Measurements from ENCODE around the gene GNAZ. TPM values are rescaled to one million over a fixed set of nuclear protein-coding genes. Genes with fewer than 3 reads are reported as not detected.
A peak's percentile ranks its signal among the peaks of the same experiment; 100 is the strongest.

Gene GNAZ
- total RNA-seq, 1 experiment from 2014 or later: 5.0 TPM

DNA sequence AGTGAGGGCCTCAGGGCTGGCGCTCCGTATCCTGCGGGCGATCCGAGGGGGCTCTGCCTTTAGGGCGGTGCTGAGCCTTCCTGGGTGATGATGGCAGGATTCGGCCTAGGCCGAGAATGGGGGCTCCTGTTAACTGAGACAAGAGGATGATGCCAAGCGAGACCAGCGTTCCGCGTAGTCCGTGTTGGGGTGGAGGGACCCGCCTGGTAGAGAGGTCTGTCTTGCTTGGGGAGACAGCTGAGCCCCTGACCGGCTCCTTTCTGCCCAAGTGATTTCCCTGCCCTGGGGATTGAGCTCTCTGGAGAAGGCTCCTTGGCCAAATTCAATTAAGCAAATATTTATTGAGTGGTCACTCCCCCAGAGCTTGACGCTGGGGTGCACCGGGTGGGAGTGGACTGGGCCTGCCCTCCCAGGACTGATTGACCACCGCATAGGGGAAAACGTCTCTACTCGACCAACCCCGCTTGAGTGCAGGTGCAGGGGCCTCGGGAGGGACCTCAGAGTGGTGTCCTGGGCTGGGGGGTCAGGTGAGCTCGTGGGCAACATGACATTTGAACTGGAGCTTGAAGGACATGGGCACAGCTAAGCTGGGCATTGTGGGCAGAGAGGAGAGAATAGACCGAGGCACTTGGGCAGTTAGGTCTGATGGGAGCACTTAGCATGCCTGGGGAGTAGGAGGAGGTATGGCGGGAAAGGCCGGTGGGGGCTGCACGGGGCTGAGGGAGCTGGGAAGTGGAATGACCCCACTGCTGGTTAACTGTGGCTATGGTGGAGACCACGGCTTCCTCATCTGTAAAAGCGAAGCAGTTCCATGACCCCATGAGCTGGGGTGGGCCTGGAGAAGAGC is 1.1 kb downstream of the GNAZ start:
- Histone ChIP-seq H4K5ac (ENCODE audit: insufficient read length, low read depth, low read length) (no peak overlapping the region), H3K23ac (ENCODE audit: insufficient read length, low read depth, low read length) (no peak overlapping the region), H3K27me3 (ENCODE audit: insufficient read depth, low read length) (peaks cover 8% of the 10 kb centered on the region; the same call in 1 of the 2 replicates), H3K18ac (ENCODE audit: insufficient read length, low read depth, low read length) (no peak overlapping the region), H3K56ac (ENCODE audit: insufficient read length, low read depth, low read length) (no peak overlapping the region), H4K91ac (ENCODE audit: insufficient read length, low read depth, low read length) (no peak overlapping the region), H3K4me2 (ENCODE audit: insufficient read depth, insufficient read length, low read length) (peak overlapping the region; percentile 50), H4K8ac (replicated peaks; ENCODE audit: insufficient read length, low read depth, low read length) (no peak overlapping the region), H3K79me1 (ENCODE audit: insufficient read depth, low read depth, low read length, poor library complexity, severe bottlenecking) (no peaks in the 10 kb centered on the region), H3K9ac (ENCODE audit: extremely low read depth, insufficient read length, low read length) (no peak overlapping the region), H4K20me1 (ENCODE audit: control insufficient read depth, insufficient read depth, insufficient read length) (no peaks in the 10 kb centered on the region), H2BK15ac (ENCODE audit: low read depth, low read length) (no peak overlapping the region), H3K79me2 (ENCODE audit: insufficient read depth, low read length) (no peaks in the 10 kb centered on the region), H3K27ac (ENCODE audit: insufficient read length, low read depth, low read length) (no peak overlapping the region), H2AK5ac (ENCODE audit: insufficient read length, low read length) (no peak overlapping the region), H3T11ph (ENCODE audit: low read length) (no peak overlapping the region), H2BK120ac (ENCODE audit: low read depth, low read length, poor library complexity, severe bottlenecking) (no peak overlapping the region), H2BK20ac (ENCODE audit: low read depth, low read length, poor library complexity, severe bottlenecking) (no peak overlapping the region), H3K4ac (ENCODE audit: low read depth, low read length) (no peak overlapping the region), H2BK5ac (ENCODE audit: insufficient read length, low read length) (no peak overlapping the region), H3K23me2 (ENCODE audit: insufficient read length, low read depth, low read length, poor library complexity, severe bottlenecking) (peaks cover 11% of the 10 kb centered on the region), H3K9me3 (ENCODE audit: control insufficient read depth, low read depth, low read length) (no peaks in the 10 kb centered on the region), H2BK12ac (ENCODE audit: insufficient read length, low read depth, low read length) (no peak overlapping the region), H2AFZ (ENCODE audit: low read length) (no peak overlapping the region), H3K14ac (ENCODE audit: insufficient read depth, low read length) (no peak overlapping the region), H3K4me1 (ENCODE audit: insufficient read depth, low read length) (no peaks in the 10 kb centered on the region)
- Mint-ChIP-seq H3K27me3 (ENCODE audit: low read depth) (peaks cover 75% of the 10 kb centered on the region), H3K4me3 (peak overlapping the region; percentile 66 to 86), H3K27ac (no peak overlapping the region), H3K36me3 (ENCODE audit: insufficient read depth in 1 of 3, low read depth in 3 of 3) (peaks cover 0 to 6% (median 0%) of the 10 kb centered on the region in 3 experiments; a peak in 2 of 7 replicates), H3K4me1 (peaks cover 12 to 26% of the 10 kb centered on the region in 2 experiments; a peak in 3 of 4 replicates), H3K9me3 (no peaks in the 10 kb centered on the region; a peak in 1 of 5 replicates)
- no peak for TF ChIP-seq CTCF (conservative IDR thresholded peaks at IDR 0.05)
- no peak for DNase-seq
- no CpG with 5 or more reads among the region's 29 CpGs for WGBS (ENCODE audit: extremely low coverage, insufficient read length, low lambda C conversion rate)
